GM12878 (cell line): ENCODE data around the gene PRR18.

Experiments used
- BRCA1 ChIP-seq: IDR thresholded peaks from 2 replicates; pipeline ENCODE4 v1.6.1; 2011; ENCODE audit warnings: low read depth, low read length, improper control_type of control experiment
- EZH2 ChIP-seq: IDR thresholded peaks from 2 replicates; pipeline ENCODE4 v1.6.1; 2012; ENCODE audit warnings: low read depth, mild to moderate bottlenecking, control low read depth, inconsistent platforms, low read length, borderline replicate concordance; ENCODE audit not compliant: control insufficient read depth
- GABPA ChIP-seq: IDR thresholded peaks from 2 replicates; pipeline ENCODE4 v1.6.1; 2014; ENCODE audit warnings: antibody characterized with exemption, low read depth, mild to moderate bottlenecking, inconsistent platforms
- IKZF2 ChIP-seq, 2 experiments: fragments of 450-650 bp; IDR thresholded peaks; 2 replicates each; pipeline ENCODE4 v1.6.1; 2017; ENCODE audit warnings: mild to moderate bottlenecking in 2 of 2, moderate library complexity in 2 of 2
- JUND ChIP-seq: IDR thresholded peaks from 2 replicates; pipeline ENCODE4 v1.6.1; 2012; ENCODE audit warnings: low read depth, mild to moderate bottlenecking, low read length, improper control_type of control experiment, moderate library complexity
- POLR2A ChIP-seq: IDR thresholded peaks from 2 replicates; pipeline ENCODE4 v1.6.1; 2011; ENCODE audit warnings: low read depth, mild to moderate bottlenecking, low read length
- POLR2AphosphoS5 ChIP-seq: IDR thresholded peaks from 2 replicates; pipeline ENCODE4 v1.6.1; 2011; ENCODE audit warnings: mild to moderate bottlenecking, low read length, inconsistent platforms
- RFX5 ChIP-seq: IDR thresholded peaks from 2 replicates; pipeline ENCODE4 v1.6.1; 2011; ENCODE audit warnings: low read depth, low read length, improper control_type of control experiment
- SUZ12 ChIP-seq: fragments of 200-600 bp; sonication (generic); IDR thresholded peaks from one replicate; pipeline ENCODE4 v1.6.1; 2018; ENCODE audit warnings: antibody characterized with exemption, mild to moderate bottlenecking; ENCODE audit not compliant: unreplicated experiment
- TCF3 ChIP-seq: IDR thresholded peaks from 2 replicates; pipeline ENCODE4 v1.6.1; 2012; ENCODE audit warnings: low read depth, mild to moderate bottlenecking, low read length, borderline replicate concordance; ENCODE audit not compliant: insufficient read depth
- ZNF384 ChIP-seq: IDR thresholded peaks from 2 replicates; pipeline ENCODE4 v1.6.1; 2012; ENCODE audit warnings: low read depth, mild to moderate bottlenecking, low read length, improper control_type of control experiment, borderline replicate concordance
- TF ChIP-seq, protein P1 (sequence below): IDR thresholded peaks from 2 replicates; pipeline ENCODE4 v1.6.1; 2011; ENCODE audit warnings: low read depth, low read length, improper control_type of control experiment, borderline replicate concordance

DNA sequence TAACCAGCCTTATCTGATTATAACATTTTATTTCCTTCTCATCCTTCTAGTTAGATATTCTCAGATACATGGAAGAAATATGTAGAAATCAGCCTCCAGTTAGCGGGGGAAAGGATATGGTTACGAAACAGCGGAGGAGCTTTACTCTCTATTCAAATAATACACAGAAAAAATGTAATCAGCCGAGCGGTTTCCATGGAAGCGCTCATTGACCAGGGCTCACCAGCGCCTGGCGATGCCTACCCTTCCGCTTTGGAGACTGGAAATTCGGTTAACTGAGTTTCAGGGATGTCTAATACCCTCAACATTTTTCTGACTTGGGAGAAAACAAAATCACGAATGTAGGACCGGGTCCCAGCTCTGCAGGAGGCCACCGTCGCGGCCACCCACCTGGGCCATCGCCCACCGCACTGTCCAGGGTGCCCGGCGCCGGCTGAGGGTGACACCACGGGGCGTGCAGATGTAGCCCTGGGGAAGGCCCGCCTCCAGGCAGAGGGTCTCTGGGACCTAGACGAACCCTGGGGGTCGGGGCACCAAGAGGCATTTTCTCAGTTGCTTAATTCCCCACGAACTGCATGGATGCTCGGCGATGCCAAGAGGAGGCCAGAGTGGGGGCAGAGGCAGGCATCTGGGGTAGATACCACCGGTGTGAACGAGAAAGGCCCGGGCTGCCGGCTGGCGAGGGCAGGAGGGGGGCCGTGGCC, 1.7 kb downstream of the PRR18 start:
- TF ChIP-seq TCF3 (no peak), IKZF2 (IDR thresholded peaks at IDR 0.05) (no peak), GABPA (no peak), SUZ12 (no peak), POLR2A (no peak), POLR2AphosphoS5 (no peak), RFX5 (no peak), ZNF384 (no peak), JUND (no peak), BRCA1 (no peak), EZH2 (no peak)
- TF ChIP-seq, protein P1, sequence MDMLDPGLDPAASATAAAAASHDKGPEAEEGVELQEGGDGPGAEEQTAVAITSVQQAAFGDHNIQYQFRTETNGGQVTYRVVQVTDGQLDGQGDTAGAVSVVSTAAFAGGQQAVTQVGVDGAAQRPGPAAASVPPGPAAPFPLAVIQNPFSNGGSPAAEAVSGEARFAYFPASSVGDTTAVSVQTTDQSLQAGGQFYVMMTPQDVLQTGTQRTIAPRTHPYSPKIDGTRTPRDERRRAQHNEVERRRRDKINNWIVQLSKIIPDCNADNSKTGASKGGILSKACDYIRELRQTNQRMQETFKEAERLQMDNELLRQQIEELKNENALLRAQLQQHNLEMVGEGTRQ = no peak
